Mesothelial cell of epicardium (in vitro differentiated cells): ENCODE measurements around the gene DLGAP1. TPM values are rescaled to one million over a fixed set of nuclear protein-coding genes. Genes with fewer than 3 reads are reported as not detected.

Experiments used
- DNase-seq, 2 experiments: peaks; one replicate each; pipeline ENCODE4 v3.0.0; 2021; ENCODE audit warnings: low spot score in 2 of 2; ENCODE audit not compliant: unreplicated experiment in 2 of 2
- H3K27ac Mint-ChIP-seq: 2 replicates; pipeline ENCODE4 v1.8.0; 2021; ENCODE audit warnings: mixed read lengths
- H3K27me3 Mint-ChIP-seq: 2 replicates; pipeline ENCODE4 v1.8.0; 2021; ENCODE audit warnings: low read depth, mixed read lengths
- H3K36me3 Mint-ChIP-seq: 2 replicates; pipeline ENCODE4 v1.8.0; 2021; ENCODE audit warnings: mixed read lengths
- H3K4me1 Mint-ChIP-seq: 2 replicates; pipeline ENCODE4 v1.8.0; 2021; ENCODE audit warnings: mixed read lengths
- H3K4me3 Mint-ChIP-seq: 2 replicates; pipeline ENCODE4 v1.8.0; 2021; ENCODE audit warnings: mild to moderate bottlenecking, moderate library complexity, mixed read lengths
- H3K9me3 Mint-ChIP-seq: 2 replicates; pipeline ENCODE4 v1.8.0; 2021; ENCODE audit warnings: mixed read lengths
- CTCF ChIP-seq: fragments of 200-600 bp; sonication (generic); IDR thresholded peaks from one replicate; pipeline ENCODE4 v1.5.0; 2021; ENCODE audit warnings: antibody characterized with exemption; ENCODE audit not compliant: unreplicated experiment
- total RNA-seq: library from RNA; stranded (reverse); gene quantifications from 3 replicates; pipeline ENCODE4 v1.2.1, GENCODE V29; 2021

Gene DLGAP1
- total RNA-seq, 1 donor from 2014 or later: 4.6 TPM

- DNase-seq: no peak
- H3K4me3 Mint-ChIP-seq: no peak overlapping the region
- H3K27me3 Mint-ChIP-seq: peaks cover 2% of the 10 kb centered on the region
- peaks cover 5% of the 10 kb centered on the region for H3K4me1 Mint-ChIP-seq
- peak overlapping the region; percentile 19 for H3K27ac Mint-ChIP-seq
- peaks cover 12% of the 10 kb centered on the region for H3K9me3 Mint-ChIP-seq
- no peaks in the 10 kb centered on the region for H3K36me3 Mint-ChIP-seq
- TF ChIP-seq CTCF: no peak
Measured at GRCh38 chr18:4093676-4094075, 361.4 kb downstream of the DLGAP1 start.

GRCh38 chr18:4084382-4084900, 370.7 kb downstream of the DLGAP1 start:
- no peak overlapping the region for H3K27ac Mint-ChIP-seq
- no peak for TF ChIP-seq CTCF

GRCh38 chr18:4078246-4078645, 376.9 kb downstream of the DLGAP1 start:
- Mint-ChIP-seq H3K27me3 (no peaks in the 10 kb centered on the region), H3K9me3 (no peaks in the 10 kb centered on the region), H3K4me1 (peaks cover 7% of the 10 kb centered on the region), H3K36me3 (no peaks in the 10 kb centered on the region), H3K4me3 (no peak overlapping the region), H3K27ac (no peak overlapping the region)
- no peak for TF ChIP-seq CTCF
- no peak for DNase-seq

More at GRCh38 chr18:4084382-4084900, 370.7 kb downstream of the DLGAP1 start:
- DNase-seq: no peak
- peaks cover 17% of the 10 kb centered on the region for H3K9me3 Mint-ChIP-seq
- no peak overlapping the region for H3K4me3 Mint-ChIP-seq
- no peaks in the 10 kb centered on the region for H3K4me1 Mint-ChIP-seq
- H3K27me3 Mint-ChIP-seq: no peaks in the 10 kb centered on the region
- H3K36me3 Mint-ChIP-seq: no peaks in the 10 kb centered on the region

- Mint-ChIP-seq H3K4me3 (no peak overlapping the region), H3K4me1 (peaks cover 7% of the 10 kb centered on the region), H3K27me3 (no peaks in the 10 kb centered on the region), H3K27ac (no peak overlapping the region), H3K9me3 (no peaks in the 10 kb centered on the region), H3K36me3 (no peaks in the 10 kb centered on the region)
- no peak for TF ChIP-seq CTCF
- DNase-seq: no peak
Measured at GRCh38 chr18:4077721-4078120, 377.4 kb downstream of the DLGAP1 start.

- H3K27ac Mint-ChIP-seq: no peak overlapping the region
- H3K9me3 Mint-ChIP-seq: no peaks in the 10 kb centered on the region
- H3K4me3 Mint-ChIP-seq: no peak overlapping the region
- no peak for TF ChIP-seq CTCF
- H3K4me1 Mint-ChIP-seq: peaks cover 7% of the 10 kb centered on the region
- H3K27me3 Mint-ChIP-seq: no peaks in the 10 kb centered on the region
- no peak for DNase-seq
- no peaks in the 10 kb centered on the region for H3K36me3 Mint-ChIP-seq
Measured at GRCh38 chr18:4077204-4077603, 377.9 kb downstream of the DLGAP1 start.

- no peaks in the 10 kb centered on the region for H3K36me3 Mint-ChIP-seq
- no peak for TF ChIP-seq CTCF
- no peak for DNase-seq
Measured at GRCh38 chr18:4074647-4075046, 380.5 kb downstream of the DLGAP1 start.

More at GRCh38 chr18:4074647-4075046, 380.5 kb downstream of the DLGAP1 start:
- Mint-ChIP-seq H3K27ac (no peak overlapping the region), H3K27me3 (no peaks in the 10 kb centered on the region), H3K9me3 (peaks cover under 1% of the 10 kb centered on the region), H3K4me1 (peaks cover 7% of the 10 kb centered on the region), H3K4me3 (no peak overlapping the region)
